HG02973 (cell line): Measurements from ENCODE around the gene PRSS57.
"Not testable (repeated sequence)": the region's sequence is repeated elsewhere in the genome, so short reads cannot be mapped to it uniquely, and the experiment has no call there.

ENCODE experiments used
- ATAC-seq: cut with Tn5 transposase; IDR thresholded peaks from one replicate; pipeline ENCODE4 v1.9.1; 2021; ENCODE audit warnings: moderate library complexity; ENCODE audit not compliant: unreplicated experiment

Gene PRSS57

DNA sequence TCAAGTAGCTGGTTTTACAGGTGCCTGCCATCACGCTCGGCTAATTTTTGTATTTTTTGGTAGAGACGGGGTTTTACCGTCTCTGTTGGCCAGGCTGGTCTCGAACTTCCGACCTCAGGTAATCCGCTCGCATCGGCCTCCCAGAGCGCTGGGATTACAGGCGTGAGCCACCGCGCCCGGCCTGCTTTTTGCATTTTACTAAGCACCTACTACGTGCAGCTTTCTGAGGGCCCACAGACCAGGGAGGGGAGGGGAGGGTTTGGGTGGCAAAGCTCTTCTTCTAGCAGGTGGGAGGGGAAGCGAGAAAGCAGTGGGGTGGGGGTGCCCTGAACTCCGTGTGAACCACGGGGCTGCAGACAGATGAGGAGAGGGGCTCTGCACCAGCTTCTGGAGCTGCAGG is 28.5 kb upstream of the PRSS57 start:
- ATAC-seq, result no peak

GRCh38 chr19:723247-723646 is 28.0 kb upstream of the PRSS57 start:
- no peak for ATAC-seq

DNA sequence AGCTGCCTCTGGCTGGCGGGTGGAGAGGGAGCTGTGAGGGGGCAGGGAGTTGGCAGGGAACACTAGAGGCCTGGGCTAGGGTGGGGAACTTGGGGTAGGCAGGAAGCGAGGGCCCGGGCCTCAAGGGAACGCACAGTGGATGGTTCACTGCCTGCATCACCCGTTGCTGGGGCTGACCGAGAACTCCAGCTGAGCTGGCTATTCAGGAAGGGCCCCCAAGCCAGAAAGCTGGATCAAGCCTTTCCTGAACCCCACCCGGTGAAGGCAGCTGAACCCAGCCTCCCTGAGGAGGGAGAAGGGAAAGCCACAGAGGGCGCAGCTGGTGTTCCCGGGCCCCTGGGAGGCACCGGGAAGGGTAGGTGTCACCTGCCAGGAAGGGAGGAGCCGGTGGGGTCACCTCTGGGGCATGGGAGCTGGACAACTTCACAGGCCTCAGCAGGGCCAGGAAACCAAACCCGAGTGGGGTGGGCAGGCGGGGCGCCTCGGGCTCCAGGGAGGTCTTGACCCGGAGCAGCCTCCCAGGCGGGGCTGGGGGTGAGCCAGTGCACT is 27.4 kb upstream of the PRSS57 start:
- no peak for ATAC-seq

GRCh38 chr19:720345-721160 is 25.3 kb upstream of the PRSS57 start:
- ATAC-seq, result no peak

DNA sequence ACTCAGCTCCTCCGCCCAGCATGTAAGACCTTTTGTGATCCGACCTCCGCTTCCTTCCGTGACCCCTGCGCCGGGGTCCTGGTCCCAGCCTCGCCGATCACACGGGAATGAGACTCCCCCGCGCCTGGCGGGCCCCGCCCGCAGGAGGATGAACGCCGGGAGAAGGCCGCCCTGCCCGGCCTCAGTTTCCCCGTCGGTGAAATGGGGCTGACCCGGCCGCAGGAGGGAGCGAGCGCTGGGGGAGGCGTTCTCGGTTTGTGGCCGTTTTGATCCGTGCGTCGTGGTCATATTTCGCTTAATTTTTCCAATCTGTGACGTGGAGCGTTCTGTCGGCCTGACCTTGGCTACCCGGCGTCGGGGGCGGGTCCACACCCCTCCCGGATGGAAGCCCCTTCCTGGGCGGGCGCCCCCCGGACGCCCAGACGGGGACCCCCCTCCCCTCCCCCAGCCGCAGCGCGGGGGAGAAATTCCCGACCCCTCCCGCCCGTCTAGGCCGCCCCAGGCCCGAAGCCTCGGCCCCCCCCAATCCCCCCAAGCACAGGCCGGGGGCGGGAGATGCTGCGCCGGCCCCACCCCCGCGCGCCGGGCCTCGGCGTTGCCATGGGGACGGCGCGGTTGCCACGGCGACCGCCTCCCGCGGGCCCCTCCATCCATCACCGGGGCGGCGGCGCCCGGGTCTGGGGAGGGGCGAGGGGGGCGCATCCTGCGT is 24.5 kb upstream of the PRSS57 start:
- ATAC-seq, result no peak

- no peak for ATAC-seq
Measured at GRCh38 chr19:718991-719512, 23.8 kb upstream of the PRSS57 start.

- no peak for ATAC-seq
Measured at GRCh38 chr19:718251-718951, 23.1 kb upstream of the PRSS57 start.

DNA sequence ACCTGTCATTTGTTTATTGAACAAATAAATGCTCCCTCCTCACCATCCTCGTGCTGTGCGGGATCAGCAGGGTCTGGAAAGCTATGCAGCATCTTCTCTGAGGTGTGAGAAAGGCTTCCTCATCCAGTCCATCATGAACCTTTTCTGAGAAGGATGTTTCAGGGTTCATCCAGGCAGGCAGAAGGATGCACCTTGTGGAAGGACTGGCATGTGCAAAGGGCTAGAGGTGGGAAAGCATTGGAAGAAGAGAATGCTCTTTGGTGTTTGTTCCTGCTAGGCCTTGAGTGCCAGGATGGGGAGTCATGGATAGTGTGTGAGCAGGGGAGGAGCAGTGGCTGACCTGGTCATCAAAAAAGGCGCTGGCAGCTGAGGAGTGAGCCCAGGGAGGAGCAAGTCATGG is 20.1 kb upstream of the PRSS57 start:
- no peak for ATAC-seq

DNA sequence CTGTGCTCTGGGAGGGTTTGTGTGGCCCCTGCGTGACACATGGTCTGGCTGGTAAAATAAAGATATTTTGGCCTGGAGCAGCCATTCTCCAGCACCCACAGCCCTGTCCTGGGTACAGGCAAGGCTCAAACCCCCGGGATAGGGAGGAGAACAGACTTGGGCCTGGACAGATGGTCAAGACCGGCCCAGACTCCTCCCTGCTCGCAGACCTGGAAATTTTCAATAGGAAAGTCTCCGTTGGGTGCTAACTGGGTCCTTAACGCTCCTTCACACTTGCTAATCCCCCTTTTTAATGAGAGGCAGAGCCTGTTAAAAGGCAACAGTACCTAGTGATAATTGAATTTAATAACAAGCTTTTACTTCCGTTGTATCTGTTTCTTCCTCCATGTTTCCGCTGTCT is 16.0 kb upstream of the PRSS57 start:
- ATAC-seq, result no peak

GRCh38 chr19:710767-711166 is 15.5 kb upstream of the PRSS57 start:
- ATAC-seq, result no peak

GRCh38 chr19:709965-710571 is 14.8 kb upstream of the PRSS57 start:
- ATAC-seq, result no peak

DNA sequence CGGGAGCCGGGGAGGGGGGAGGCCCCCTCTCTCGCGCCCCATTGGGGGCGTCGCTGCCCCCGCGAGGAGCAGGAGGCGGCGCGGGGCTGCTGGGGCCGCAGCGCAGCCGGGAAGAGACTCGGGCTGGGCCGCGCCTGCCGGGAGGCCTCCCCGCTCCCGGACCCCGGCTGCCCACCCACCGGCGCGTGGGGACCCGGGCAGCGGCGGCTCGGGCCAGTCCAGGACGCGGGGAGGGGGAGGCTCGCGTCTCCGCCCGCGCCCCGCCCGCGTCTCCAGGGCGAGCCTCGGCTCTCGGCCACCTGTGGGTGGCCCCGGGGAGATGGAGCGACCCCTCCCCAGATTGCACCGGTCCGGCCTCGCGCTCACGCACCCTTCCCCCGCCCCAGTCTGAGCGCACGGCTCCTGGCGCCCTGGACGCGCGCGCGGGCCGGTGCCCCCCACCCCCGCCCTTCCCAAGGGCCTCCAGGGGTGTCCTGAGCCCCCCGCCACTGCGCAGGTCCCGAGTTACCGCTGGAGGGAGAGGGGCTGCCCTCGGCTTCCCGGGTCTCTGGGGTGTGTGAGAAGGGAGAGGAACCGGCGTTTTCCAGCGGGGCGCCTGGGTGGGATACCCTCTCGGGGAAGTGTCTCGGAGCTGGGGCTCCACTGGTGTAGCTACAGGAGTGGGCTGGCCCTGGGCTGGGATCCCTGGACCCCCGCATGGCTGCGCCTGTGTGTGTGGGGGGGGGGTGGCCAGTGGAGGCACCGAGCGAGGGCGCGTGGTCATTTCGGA is 14.1 kb upstream of the PRSS57 start:
- ATAC-seq, result no peak

DNA sequence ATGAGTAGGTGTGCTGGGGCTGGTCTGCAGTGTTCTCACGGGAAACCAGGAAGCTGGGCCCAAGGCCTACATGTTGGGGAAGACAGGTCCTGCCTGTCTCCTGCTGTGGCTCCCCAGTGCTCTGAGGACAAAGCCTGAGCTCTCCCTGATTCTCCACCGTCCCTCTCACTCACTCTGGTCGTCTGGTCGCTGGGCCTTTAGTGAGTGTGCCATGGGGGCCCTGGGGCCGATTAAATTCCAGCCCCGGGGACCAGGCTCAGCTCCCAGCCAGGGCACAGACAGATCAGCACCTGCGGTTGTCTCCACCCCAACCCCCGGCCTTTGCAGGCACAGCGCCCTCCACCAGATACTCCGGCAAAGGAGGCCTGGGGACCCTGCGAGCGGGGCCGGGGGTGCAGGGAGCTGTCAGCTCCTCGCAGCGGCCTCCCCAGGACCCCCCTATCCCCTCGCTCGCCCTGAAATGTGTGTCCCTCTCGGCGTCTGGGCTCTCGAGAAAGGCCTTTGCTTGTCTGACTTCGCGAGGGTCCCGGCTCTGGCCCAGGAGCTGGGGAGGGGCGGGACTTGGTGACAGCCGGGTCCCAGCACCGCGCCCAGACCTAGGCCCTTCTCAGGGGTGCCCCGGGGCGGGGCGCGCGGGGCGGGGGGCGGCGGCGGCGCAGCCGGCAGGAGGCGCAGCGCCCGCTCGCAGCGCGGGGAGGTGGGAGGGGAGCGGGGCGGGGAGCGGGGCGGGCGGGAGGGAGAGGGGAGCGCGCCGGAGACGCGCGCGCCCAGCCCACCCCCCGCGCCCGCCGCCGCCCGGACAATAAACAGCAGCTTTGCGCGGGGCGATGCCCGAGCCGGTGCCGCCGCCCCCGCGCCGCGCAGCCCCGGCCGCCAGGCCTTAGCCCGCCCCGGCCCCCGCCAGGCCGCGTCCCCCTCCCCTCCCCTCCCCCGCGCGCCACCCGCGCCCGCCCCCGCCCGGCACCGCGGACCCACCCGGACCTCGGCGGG is 13.2 kb upstream of the PRSS57 start, which contains the start of gene PALM:
Gene PALM, plus strand, starts transcription at position 782 of the 990 bp plus-strand sequence. CDS start 212 bp downstream, outside the sequence.
- no peak for ATAC-seq

DNA sequence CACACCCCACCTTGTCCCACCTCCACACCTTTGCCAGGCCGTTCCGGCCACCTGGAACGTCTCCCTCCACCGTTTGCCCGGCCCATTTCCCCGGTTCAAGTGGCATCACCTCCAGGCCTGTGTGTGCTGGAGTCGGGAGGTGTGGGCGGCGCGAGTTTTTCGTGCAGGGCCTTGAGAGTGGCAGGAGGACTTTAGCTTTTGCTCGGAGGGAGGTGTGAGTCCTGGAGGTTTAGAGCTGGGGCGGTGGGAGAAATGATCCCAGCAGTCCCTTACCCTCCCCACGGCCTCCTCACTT is 9.1 kb upstream of the PRSS57 start:
- no peak for ATAC-seq

DNA sequence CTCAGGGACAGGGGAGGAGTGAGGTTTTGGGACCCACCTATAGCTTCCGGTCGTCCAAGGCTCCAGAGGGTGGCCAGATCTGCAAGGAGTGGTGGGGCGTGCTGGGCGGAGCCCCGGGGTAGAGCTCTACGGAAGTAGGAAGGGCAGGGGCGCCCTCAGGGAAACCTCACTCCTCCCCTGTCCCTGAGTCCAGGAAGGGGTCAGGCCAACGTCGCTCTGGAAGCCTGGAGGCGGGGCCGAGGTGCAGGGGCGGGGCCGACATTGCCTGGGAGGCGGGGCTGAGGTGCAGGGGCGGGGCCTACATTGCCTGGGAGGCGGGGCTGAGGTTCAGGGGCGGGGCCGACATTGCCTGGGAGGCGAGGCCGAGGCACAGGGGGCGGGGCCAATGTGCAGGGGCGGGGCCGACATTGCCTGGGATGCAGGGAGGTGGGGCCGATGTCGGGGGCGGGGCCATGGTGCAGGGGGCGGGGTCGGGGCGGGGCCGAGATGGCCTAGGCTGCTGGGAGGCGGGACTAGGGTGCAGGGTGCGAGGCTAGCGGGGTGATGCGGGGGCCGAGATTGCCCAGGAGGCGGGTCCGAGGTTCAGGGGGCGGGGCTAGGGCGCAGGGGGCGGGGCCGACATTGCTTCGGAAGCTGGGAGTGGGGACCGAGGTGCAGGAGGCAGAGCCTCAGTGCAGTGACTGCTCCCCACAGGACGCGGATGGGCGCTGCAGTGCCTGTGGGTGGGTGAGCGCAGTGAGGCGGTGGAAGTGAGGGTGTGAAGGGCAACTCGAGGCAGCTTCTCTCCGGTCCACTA is 8.6 kb upstream of the PRSS57 start:
- no peak for ATAC-seq

DNA sequence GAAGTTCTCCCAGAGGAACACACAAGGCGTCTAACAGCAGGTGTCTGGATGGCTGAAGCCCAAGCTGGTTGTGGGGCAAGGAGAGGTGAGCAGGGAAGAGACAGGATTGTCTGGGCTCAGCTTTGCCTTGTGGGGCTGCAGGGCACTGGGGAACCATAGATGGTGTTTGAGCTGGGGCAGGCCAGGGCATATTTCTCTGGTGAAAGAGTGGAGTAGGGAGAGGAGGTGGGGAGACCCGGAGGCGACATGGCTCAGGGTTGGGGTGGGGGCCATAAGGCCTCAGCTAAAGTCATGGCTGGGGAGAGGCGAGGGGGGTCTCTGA is 8.0 kb upstream of the PRSS57 start:
- no peak for ATAC-seq

DNA sequence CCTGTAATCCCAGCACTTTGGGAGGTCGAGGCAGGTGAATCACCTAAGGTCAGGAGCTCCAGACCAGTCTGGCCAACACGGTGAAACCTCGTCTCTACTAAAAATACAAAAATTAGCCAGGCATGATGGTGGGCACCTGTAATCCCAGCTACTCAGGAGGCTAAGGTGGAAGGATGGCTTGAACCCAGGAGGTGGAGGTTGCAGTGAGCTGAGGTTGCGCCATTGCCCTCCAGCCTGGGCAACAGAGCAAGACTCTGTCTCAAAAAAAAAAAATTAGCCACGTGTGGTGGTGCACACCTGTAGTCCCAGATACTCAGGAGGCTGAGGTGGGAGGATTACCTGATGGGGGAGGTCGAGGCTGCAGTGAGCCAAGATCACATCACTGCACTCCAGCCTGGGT is 7.6 kb upstream of the PRSS57 start:
- ATAC-seq, result not testable (repeated sequence)

- ATAC-seq, result not testable (repeated sequence)
Measured at GRCh38 chr19:699885-700284, 4.6 kb upstream of the PRSS57 start.
